HG02763 (cell line): ENCODE data around the gene OR10G3.

Experiments used
- ATAC-seq: cut with Tn5 transposase; IDR thresholded peaks from one replicate; pipeline ENCODE4 v1.9.1; 2021; ENCODE audit warnings: mild to moderate bottlenecking, moderate library complexity; ENCODE audit not compliant: unreplicated experiment

OR10G3 gene

DNA sequence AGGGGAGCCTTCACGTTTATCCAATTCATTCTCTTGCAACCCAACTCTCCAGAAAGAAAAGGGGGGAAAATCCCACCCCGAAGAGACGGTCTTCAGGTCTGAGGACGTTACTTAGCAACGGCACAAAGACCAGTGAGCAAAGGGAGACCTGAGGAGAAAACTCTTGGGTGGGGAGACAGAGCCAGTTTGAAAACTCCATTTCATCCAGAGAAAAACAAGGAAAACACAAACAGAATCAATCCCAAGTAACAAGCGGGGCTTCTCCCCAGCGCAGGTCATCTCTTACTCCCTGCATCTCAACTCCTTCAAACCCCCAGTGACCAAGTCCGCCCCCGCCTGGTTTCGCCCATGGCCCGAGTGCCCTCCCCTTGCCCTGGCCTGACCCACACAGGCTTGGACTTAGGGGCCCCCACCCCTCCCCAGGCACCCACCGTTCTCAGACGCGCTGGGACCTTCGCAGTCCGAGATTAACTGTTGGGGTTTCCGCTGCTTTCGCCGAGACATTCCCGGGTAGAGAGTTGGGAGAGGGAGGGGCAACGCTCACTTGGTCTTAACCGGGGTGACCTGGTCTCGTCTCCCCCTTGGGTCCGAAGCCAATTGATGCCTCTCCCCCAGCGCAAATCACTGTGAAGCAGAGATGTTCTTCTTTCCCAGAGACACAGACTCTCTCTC lies 43.3 kb downstream of the OR10G3 start:
- ATAC-seq, result no peak

DNA sequence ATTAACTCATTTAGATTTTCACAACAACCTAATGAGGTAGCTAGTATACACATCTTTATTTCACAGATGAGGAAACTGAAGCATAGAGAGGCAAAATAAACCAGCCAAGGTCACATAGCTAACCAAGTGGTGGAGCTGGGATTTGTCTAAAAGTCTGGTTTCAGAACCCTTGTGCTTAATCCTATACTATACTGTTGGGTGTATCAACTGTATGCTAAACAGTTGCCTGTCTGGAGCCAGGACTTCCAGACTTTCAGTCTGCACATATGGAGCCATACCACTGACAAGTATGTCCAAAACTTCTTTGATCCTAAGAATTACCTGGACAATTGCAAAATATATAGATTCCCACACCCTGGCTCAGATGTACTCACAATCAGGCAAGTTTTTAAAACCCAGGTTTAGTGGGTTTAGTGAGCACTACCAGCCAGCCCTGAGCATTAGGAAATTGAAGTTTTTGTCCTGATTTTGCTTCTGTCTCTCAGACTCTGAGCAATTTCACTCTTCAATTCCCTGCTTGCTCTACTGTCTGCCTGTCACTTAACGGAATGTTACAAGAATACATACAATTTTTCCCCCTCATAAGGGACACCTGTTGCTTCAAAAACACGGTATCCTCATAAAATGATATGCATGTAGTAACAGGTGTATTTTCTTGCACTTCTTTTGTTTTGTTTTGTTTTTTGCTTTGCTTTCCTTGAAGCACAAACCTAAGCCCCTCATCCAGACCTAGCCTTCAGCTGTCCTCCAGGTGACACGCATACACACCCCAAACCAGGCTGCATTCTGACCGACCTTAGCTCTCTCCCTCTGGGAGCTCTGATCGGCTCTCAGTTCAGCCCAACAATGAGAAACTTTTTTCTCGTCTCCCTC lies 44.1 kb downstream of the OR10G3 start:
- no peak for ATAC-seq

DNA sequence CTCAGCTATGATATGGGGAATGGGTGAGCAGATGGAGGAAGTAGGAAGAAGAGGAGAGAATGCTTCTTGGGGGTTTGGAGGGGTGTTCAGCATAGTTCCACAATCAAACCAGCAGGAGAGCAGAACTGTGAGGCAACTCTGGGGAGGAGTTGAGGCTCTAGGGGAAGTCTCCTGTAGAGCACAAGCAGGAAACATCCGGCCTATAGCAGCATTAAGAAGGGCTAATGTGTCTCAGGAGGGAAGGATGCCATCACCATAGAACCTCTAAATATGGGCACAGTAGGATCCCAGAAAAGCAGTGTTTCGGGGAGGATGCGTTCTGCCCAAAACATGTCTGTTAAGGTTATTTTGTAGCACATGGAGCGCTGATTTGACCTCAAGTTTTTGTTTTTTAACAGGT lies 45.3 kb downstream of the OR10G3 start:
- ATAC-seq, result no peak

DNA sequence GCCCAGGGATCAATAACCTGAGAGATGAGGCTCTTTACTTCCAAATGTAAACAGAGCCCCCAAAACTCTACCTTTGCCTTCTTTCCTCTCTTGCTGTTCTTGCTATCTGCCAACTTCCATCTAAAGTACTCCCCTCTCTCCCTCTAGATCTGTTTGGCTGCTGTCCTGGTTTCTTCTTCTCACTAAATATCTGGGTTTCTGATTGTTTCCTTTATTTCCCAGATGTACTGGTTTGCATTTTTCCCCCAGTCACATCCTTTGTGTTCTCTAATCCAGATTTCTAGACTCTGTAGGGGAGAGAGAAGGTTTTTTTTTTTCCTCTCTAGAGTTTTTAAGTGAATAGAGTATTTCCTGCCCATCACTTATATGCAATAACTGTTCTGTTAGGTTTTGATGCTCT lies 46.6 kb downstream of the OR10G3 start:
- no peak for ATAC-seq

DNA sequence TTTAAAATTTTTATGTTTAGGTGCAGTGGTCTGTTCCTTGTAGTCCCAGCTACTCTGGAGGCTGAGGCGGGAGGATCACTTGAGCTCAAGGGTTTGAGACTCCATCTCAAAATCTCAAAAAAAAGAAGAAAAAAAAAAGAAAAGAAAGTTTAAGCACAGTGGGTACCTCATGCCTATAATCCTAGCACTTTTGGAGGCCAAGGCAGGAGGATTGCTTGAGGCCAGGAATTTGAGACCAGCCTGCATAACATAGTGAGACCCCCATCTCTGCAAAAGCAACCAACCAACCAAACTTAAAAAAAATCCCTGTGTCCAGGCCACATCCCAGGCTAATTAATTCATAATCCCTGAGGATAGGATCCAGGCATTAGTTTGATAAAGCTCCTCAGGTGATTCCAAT lies 50.4 kb downstream of the OR10G3 start:
- no peak for ATAC-seq

DNA sequence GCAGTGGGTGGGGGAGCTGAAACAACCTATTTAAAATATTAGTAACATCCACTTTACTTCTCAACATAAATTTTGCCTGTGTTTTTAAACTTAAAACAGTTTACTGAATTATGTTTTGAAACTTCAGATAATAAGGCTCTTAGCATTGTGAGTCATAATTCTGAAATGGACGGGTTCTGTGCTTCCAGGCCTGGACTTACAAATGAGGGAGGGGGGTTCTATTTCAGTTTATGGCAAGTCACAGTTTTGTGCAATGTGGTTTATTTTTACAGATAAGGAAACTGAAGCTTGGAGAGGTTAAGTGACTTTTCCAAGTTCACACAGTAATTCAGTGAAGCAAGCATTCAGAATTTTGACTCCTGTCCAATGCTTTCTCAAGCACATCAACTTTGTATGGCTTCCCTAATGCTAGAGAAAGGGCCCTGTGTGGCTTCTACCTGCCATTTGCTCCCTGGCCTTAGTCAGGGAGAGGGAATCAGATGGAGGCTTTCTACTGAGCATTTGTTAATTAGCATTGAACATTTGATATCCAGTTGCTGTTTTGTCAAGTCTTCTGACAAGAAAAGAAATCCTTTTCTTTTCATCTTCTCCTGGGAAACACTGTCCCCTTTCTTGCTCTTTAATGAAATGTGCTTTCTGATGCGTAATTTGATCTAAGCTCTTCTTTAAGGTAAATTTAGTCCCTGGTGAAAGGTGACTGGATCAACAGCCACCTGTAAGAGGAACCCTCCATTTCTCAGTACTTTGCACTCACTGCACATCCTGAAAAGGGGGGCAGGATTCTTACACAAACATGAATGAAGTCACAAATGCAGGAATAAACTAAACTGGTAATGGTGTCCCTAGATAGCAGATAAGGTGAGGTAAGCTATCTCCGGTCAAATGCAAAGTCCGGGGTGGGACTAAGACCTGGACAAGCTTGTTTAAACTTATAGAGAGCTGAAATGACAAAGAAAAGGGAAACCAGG lies 51.2 kb downstream of the OR10G3 start:
- no peak for ATAC-seq

DNA sequence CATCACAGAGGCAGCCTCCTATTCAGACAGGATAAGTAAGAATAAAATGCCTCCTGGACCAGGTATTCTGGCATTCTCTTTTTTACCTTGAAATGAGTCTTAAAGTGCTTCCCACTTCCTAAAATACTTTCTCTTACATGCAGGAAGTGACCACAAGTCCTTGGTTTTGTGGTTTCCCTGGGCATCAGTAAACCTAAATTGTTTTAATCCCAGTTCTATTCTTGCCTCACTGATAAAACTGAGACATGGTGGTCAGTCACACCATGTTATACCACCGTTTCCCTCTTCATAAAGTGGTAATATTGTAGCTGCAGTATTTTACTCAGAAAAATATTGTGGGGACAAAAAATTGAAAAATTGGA lies 52.6 kb downstream of the OR10G3 start:
- no peak for ATAC-seq

DNA sequence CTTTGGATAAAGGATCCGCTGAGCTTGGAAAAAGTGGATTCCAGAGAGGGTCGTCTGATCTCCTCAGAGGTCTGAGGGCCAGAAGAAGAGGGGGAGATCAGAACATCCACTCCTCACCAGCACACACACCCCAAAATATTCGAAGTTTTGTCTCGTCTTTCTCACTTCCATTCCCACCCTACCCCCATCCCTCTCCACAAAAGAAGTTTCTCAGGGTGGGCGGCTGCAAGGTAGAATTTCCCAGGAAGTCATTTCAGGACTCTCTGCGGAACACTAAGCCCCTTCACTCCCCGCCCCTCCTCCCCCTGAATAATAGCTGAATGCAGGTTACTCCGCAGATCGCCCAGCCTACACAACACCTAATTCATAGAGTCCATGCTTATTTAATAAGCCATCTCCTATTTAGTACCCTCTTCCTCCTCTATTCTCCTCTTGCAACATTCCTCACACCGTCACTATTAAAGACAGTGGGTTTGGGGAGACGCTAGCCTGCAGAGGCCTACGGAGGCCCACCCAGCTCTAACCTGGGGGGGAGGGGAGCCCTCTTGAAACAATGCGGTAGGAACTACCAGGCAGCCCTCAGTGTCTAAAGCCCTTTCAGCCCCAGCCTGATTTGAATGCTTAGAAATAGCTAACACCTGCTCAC lies 53.1 kb downstream of the OR10G3 start:
- no peak for ATAC-seq

DNA sequence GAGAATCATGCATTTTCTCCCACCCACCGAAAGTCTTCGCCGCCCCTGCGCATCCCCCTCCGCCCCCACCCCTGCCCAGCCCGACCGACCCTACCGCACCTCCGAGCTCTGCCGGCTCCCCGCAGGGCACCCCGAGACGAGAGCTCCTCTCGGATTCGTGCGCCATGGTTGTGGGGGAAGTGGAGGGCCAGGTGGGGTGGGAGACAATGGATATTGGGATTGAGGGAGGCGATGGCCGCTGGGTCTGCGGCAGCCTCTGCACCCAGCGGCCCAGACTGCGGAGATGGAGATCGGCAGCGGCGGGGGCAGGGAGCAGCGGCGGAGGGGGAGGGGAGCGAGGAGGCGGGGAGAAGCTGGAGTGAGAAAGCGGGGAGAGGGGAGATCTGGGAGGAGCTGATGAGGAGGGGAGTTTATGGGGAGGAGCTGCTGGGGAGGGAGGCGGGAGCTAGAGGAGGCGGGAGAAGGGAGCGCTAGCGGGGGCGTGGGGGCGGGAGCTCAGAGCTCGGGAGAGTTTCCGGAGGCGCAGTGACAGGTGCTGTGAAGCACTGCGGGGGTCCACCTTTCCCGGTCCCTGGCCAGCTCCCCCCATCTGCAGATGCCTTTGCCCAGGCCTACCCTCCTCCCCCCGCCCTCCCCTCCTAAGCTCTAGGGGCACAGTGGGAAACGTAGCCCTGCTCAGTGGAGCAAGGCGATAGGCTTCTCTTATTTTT lies 53.8 kb downstream of the OR10G3 start, which contains the start of gene SALL2:
SALL2 (minus strand) TSS at position 385 of the 710 bp plus-strand sequence; CDS start at position 166, 219 bp downstream.
- peak; percentile 62 for ATAC-seq

DNA sequence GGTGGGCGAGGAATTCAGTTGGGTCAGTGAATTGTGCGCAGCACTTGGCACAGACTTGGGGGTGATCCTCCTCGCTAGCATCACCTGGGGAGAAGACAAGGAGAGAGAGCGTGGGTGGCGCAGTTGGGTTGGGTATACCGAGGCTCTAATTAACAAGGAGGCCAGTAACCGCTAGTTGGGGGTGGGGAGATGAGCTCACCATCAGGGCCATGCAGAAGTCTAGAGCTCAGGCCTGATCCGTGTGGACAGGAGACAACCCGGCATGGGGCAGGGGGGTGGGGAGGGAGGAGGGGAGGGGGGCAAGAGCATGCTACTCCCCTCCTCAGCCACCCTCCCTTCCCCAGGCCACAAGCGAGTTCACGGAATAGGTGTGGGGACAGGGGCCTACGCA lies 54.3 kb downstream of the OR10G3 start:
- no peak for ATAC-seq

DNA sequence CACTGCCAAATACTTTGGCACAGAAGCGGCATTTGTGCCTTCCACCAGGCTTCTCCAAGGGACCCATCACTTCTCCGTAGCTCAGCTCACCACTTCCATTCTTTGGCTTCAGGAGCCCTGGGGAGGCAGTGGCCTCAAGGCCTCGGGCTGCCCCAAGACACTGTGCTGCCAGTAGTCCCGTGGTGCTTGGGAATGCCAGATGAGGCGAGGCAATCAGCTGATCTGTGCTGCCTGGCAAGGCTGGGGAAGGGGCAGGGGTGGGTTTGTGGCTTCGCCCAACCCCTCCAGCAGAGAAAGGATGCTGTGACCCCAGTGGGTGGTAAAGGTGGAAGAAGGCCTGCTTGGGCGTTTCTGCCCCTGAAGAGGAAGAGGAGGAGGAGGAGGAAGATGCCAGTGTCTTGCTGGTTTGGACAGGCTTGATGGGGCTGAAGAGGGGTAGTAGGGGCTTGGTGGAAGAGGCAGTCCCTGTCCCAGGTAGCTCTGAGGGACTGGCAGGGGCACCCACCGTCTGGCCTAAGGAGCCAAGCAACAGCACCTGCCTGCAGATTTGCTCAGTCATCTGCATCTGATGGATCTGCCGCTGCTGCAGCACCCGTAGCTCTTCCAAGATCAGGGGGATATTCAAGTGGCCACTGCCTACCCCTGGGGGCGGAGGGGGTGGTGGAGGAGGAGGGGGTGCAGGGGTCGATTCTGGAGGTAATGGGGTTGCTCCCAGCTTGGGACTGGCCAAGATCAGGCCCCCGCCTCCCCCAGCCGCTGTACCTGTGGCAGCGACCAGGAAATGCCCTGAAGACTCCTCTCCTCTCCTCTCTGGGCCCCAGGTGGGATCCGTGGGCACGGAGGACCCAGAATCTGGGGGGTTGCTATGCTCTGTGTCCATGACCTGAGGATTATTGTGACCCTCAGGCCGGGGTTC lies 55.0 kb downstream of the OR10G3 start:
- ATAC-seq, result no peak

DNA sequence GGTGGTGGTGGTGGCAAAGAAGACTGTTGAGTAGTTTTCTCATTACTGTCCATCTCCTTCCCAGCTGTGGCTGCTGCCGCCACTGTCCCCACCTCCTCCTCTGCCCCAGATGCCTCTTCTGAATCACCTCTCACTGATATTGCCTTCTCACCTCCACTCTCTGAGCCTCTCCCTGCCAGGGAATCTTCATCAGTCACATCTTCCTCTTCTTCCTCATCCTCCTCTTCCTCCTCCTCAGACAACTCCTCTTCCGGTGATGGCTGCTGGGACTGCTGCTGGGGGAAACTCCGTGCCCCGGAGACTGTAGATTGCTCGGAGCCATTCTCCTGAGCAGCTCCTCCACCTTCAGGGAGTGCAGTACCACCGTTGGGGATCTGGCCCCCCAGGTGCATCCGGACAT lies 56.7 kb downstream of the OR10G3 start:
- ATAC-seq, result no peak

DNA sequence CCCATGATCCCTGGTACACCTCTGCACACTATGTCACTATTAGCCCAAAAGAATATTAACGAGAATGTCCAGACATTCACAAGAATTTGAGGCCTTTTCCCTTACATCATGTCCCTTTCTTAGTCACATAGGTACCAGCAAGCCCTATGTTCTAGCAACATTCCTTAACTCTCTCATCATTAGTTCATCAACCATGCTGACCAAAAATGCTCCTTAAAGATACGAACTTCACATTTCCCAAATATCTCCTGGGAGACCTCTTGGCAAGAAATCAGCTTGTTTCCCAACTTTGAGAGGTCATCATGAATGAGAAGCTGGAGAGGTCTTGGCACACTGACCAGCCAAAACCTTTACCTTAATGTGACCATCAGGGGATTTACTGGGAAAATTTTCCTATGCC lies 58.4 kb downstream of the OR10G3 start:
- no peak for ATAC-seq

DNA sequence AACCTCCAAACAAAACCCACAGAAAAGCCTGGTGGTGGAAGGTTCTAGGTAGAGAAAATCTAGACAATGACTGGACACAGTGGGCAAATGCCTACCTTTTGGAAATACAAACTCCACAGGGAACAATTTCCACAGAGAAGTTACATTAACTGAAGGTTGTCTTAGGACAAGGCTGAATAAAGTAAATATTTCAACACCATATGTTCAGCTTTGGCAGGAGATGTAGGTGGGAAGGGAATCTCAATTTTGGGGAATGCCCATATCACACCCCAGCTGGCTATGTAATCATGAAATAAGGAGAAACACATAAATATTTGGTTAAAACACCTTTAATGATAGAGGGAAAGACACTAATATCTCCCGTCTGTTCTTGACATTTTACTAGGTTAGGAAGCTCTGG lies 59.1 kb downstream of the OR10G3 start:
- ATAC-seq, result no peak

DNA sequence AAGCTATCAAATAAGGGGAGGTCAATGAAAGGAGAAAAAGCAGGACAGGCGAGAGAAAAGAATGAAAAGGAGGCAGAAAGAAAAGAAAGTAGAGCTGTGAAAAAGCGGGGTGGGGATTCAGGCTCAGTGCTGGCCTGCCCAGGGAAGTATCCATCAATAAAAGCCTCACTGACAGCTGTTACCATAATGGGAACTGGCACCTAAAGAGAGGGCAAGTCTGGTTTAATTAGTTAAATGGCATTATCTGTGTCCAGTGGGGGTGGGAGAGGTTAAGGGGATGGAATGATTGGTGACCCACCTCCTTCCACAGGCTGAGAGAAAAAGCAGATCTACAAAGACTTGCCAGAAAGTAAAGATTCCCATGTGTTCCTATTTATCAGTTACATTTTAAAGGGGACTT lies 61.2 kb downstream of the OR10G3 start:
- ATAC-seq, result no peak
